ENCODE data around the gene CARS1. TPM values are rescaled to one million over a fixed set of nuclear protein-coding genes. Genes with fewer than 3 reads are reported as not detected.
A peak's percentile ranks its signal among the peaks of the same experiment; 100 is the strongest.

CARS1 gene
- total and polyA plus RNA-seq, 2 of the 4 experiments (the other 2 are of a cell fraction): 72.7 to 78.3 TPM

- Histone ChIP-seq H3K18ac (ENCODE audit: low read depth, low read length) (peak overlapping the region; percentile 75; the same call in 1 of the 2 replicates), H4K5ac (ENCODE audit: low read depth, low read length) (peak overlapping the region; percentile 90), H3K14ac (replicated peaks; ENCODE audit: low read depth, low read length) (peak overlapping the region; percentile 1), H2BK120ac (ENCODE audit: low read depth, low read length) (peak overlapping the region; percentile 53), H3K36me3 (ENCODE audit: control insufficient read depth, insufficient read depth, low read length) (peaks cover 8% of the 10 kb centered on the region), H2BK15ac (ENCODE audit: low read depth, low read length) (peak overlapping the region; percentile 77; the same call in 2 of the 3 replicates), H3K4ac (ENCODE audit: low read depth, low read length) (peak overlapping the region; percentile 32), H3K4me3 (ENCODE audit: insufficient read depth, low read depth, low read length) (no peak overlapping the region), H2BK5ac (ENCODE audit: low read depth, low read length, poor library complexity, severe bottlenecking) (peak overlapping the region; percentile 74), H3K79me1 (ENCODE audit: low read depth in 1 of 2, low read length in 2 of 2) (peaks cover 0 to 33% of the 10 kb centered on the region in 2 experiments; a peak in 2 of 4 replicates), H2AK9ac (replicated peaks; ENCODE audit: low read depth, low read length, poor library complexity) (peak overlapping the region; percentile 93), H4K8ac (ENCODE audit: low read depth in 2 of 2, low read length in 2 of 2) (peak overlapping the region; percentile 52 to 78), H3K9me1 (ENCODE audit: insufficient read depth, low read length) (peaks cover 26% of the 10 kb centered on the region), H4K20me1 (ENCODE audit: insufficient read depth, low read length) (peaks cover 9% of the 10 kb centered on the region), H4K91ac (ENCODE audit: insufficient read depth, low read depth, low read length) (peak overlapping the region; percentile 82), H3K9ac (ENCODE audit: low read depth, low read length) (no peak overlapping the region), H2BK20ac (ENCODE audit: low read depth, low read length) (peak overlapping the region; percentile 50), H3K56ac (ENCODE audit: extremely low read depth, insufficient read depth, low read length) (0 out of 2 replicates have a peak overlapping the region, but pooled peaks have one; percentile 43), H2AFZ (replicated peaks; ENCODE audit: low read length, poor library complexity) (peak overlapping the region; percentile 76), H3K23ac (ENCODE audit: low read depth, low read length) (no peak overlapping the region), H2AK5ac (ENCODE audit: low read depth, low read length) (peak overlapping the region; percentile 94), H3K4me1 (ENCODE audit: control insufficient read depth, insufficient read depth, low read length) (peaks cover 11% of the 10 kb centered on the region), H3K4me2 (ENCODE audit: low read depth, low read length) (peak overlapping the region; percentile 59; the same call in 1 of the 2 replicates), H3K9me3 (ENCODE audit: control insufficient read depth, insufficient read depth, low read length) (no peaks in the 10 kb centered on the region), H3K27ac (ENCODE audit: insufficient read depth, low read length) (peak overlapping the region; percentile 71), H3K27me3 (ENCODE audit: control insufficient read depth, insufficient read depth, low read length) (no peaks in the 10 kb centered on the region)
- BruUV-seq (replicated peaks): no TSS peak
- intact Hi-C loops (cut with micrococcal nuclease) (loop anchor here (10.0 kb wide), 1 partner anchor 106 kb away; the partner anchor contains the start of gene OSBPL5), dilution Hi-C loops (cut with HindIII; ENCODE audit: low sequenced_read_pairs, unreplicated experiment) (no loop called here), in situ Hi-C loops (cut with MboI; ENCODE audit: low sequenced_read_pairs) (loop anchor here (25.0 kb wide), 1 partner anchor 353 kb away; no protein-coding TSS in a partner anchor)
- WGBS, 2 experiments (ENCODE audit: extremely low coverage in 2 of 2, insufficient read length in 1 of 2): 77% methylated on average over 4 of the region's 13 CpGs; no CpG with 5 or more reads in 1 of the 2 experiments
- ChIA-PET POLR2A (ENCODE audit: unreplicated experiment) (interaction anchor here (0.7 kb wide), 1 partner anchor 37 kb away, joined by 5 read pairs; no protein-coding TSS in a partner anchor), CTCF (interaction anchor here (0.6 to 1.2 kb wide), 2 partner anchors 33 to 1506 kb away, joined by 4 to 5 read pairs; no protein-coding TSS in a partner anchor)
- DNase-seq (peak; percentile 92), ATAC-seq (ENCODE audit: low read depth) (peak; percentile 73)
- TF ChIP-seq BHLHE40 (IDR thresholded peaks at IDR 0.05; ENCODE audit: low read depth, low read length) (peak; percentile 26; the same call in 1 of the 2 replicates), RAD21 (IDR thresholded peaks at IDR 0.05; ENCODE audit: low read length) (no peak), MXI1 (IDR thresholded peaks at IDR 0.05; ENCODE audit: borderline replicate concordance, low read depth, low read length) (peak; percentile 70; the same call in 1 of the 2 replicates), ELK1 (IDR thresholded peaks at IDR 0.05; ENCODE audit: borderline replicate concordance, low read depth, low read length) (no peak), FOS (IDR thresholded peaks at IDR 0.05; ENCODE audit: low read depth, low read length) (peak; percentile 80), CHD1 (IDR thresholded peaks at IDR 0.05; ENCODE audit: low read depth, low read length) (no peak), RCOR1 (IDR thresholded peaks at IDR 0.05; ENCODE audit: insufficient replicate concordance, low read length) (peak; percentile 40), MAFK (IDR thresholded peaks at IDR 0.05; ENCODE audit: low read depth, low read length) (no peak), RFX5 (IDR thresholded peaks at IDR 0.05; ENCODE audit: low read depth, low read length) (no peak), CEBPB (IDR thresholded peaks at IDR 0.05; ENCODE audit: low read depth, low read length) (no peak), NFE2L2 (IDR thresholded peaks at IDR 0.05; ENCODE audit: low read depth, low read length) (no peak), SMC3 (IDR thresholded peaks at IDR 0.05; ENCODE audit: low read depth, low read length) (peak; percentile 6; the same call in 1 of the 2 replicates), CTCF (conservative IDR thresholded peaks at IDR 0.05; ENCODE audit: low read depth, low read length) (no peak)
These were observed 1.8 kb upstream of the CARS1 start for GRCh38 chr11:3058753-3059664.

All from IMR-90 (cell line).